Epithelial cell of umbilical artery (primary cell): ENCODE data around the gene ZNF280C. TPM values are rescaled to one million over a fixed set of nuclear protein-coding genes. Genes with fewer than 3 reads are reported as not detected.

ENCODE experiments used
- total RNA-seq: library from RNA; depleted of rRNA; stranded (reverse); fragments of >200 nt; gene quantifications from 2 replicates; pipeline ENCODE4 v1.2.3, GENCODE V29; 2014

ZNF280C gene
- 1.9 and 2.1 TPM in 2 replicates for total RNA-seq

GRCh38 chrX:130268449-130269170 is at the start of gene ZNF280C:
Gene ZNF280C, minus strand, starts transcription at chrX:130268899. Its CDS starts 8,450 bp downstream, at chrX:130260449.

GRCh38 chrX:130171446-130172126 is 97.1 kb downstream of the ZNF280C start, which contains the start of gene RAB33A:
Gene RAB33A, plus strand, starts transcription at chrX:130171962. Its CDS starts 101 bp downstream, at chrX:130172063.

GRCh38 chrX:130165703-130166502 is 102.8 kb downstream of the ZNF280C start, which contains the start of gene AIFM1:
Gene AIFM1, minus strand, starts transcription at chrX:130165841. Its CDS starts 185 bp downstream, at chrX:130165656.

Other genes with a start within 250 kb of the ZNF280C start
- 9.4 and 9.7 TPM in 2 replicates for gene ELF4, start 158.4 kb downstream of the ZNF280C start, total RNA-seq
- 27.6 and 35.3 TPM in 2 replicates for gene AIFM1, start 103.1 kb downstream of the ZNF280C start, total RNA-seq
- 1.2 and 1.9 TPM in 2 replicates for gene RAB33A, start 96.9 kb downstream of the ZNF280C start, total RNA-seq
- gene SLC25A14, start 71.0 kb upstream of the ZNF280C start, total RNA-seq, result 8.5 and 10.7 TPM in 2 replicates
- gene GPR119, start 116.8 kb upstream of the ZNF280C start, total RNA-seq, result not detected in 2 replicates
- gene RBMX2, start 133.1 kb upstream of the ZNF280C start, total RNA-seq, result 16.9 and 19.5 TPM in 2 replicates